PFSK-1 (cell line): ENCODE data around the gene ZMYND11.

Source experiments
- FOXP2 ChIP-seq: optimal IDR thresholded peaks from 2 replicates; pipeline ENCODE3; 2011; ENCODE audit warnings: borderline replicate concordance, control low read depth, inconsistent platforms; ENCODE audit not compliant: insufficient read depth; ENCODE audit errors: extremely low read length, extremely low read depth
- POLR2AphosphoS5 ChIP-seq: IDR thresholded peaks from 2 replicates; pipeline ENCODE4 v1.6.1; 2012; ENCODE audit warnings: low read depth, mild to moderate bottlenecking, control low read depth, low read length, moderate library complexity
- SIN3A ChIP-seq: IDR thresholded peaks from 2 replicates; pipeline ENCODE4 v1.6.1; 2012; ENCODE audit warnings: mild to moderate bottlenecking, low read length, moderate library complexity, borderline replicate concordance; ENCODE audit not compliant: insufficient read depth
- TAF1 ChIP-seq: IDR thresholded peaks from 2 replicates; pipeline ENCODE4 v1.6.1; 2012; ENCODE audit warnings: low read length, control low read depth, borderline replicate concordance; ENCODE audit not compliant: insufficient read depth
- TF ChIP-seq, protein P1 (sequence below), 2 experiments: IDR thresholded peaks; 2 replicates each; pipeline versions ENCODE4 v1.6.1 to v1.8.0; 2011 to 2012; ENCODE audit warnings: low read depth in 2 of 2, low read length in 2 of 2, control low read depth in 1 of 2, inconsistent platforms in 1 of 2, mild to moderate bottlenecking in 1 of 2, moderate library complexity in 1 of 2; ENCODE audit not compliant: insufficient read depth in 1 of 2

DNA sequence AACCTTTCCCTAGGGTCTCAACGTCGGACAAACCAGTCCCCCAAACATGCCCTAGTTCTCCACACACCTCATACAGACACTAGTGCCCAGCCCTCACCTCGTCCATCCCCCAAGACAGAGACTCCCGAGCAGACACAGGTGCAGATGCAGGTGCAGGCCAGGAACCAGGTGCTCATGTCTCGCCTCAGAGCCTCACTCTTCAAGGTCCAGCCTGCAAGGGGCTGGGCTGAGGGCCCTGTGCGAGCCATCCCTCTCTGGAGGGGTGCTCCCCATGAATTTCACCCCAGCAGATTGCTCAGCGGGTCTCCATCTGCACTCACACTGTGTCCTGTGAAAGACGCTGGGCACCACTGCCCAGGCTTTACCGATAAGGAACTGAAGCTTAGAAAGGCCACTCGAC lies 49.2 kb upstream of the ZMYND11 start:
- no peak for TF ChIP-seq TAF1
- no peak for TF ChIP-seq POLR2AphosphoS5
- no peak for TF ChIP-seq SIN3A
- TF ChIP-seq, protein P1, sequence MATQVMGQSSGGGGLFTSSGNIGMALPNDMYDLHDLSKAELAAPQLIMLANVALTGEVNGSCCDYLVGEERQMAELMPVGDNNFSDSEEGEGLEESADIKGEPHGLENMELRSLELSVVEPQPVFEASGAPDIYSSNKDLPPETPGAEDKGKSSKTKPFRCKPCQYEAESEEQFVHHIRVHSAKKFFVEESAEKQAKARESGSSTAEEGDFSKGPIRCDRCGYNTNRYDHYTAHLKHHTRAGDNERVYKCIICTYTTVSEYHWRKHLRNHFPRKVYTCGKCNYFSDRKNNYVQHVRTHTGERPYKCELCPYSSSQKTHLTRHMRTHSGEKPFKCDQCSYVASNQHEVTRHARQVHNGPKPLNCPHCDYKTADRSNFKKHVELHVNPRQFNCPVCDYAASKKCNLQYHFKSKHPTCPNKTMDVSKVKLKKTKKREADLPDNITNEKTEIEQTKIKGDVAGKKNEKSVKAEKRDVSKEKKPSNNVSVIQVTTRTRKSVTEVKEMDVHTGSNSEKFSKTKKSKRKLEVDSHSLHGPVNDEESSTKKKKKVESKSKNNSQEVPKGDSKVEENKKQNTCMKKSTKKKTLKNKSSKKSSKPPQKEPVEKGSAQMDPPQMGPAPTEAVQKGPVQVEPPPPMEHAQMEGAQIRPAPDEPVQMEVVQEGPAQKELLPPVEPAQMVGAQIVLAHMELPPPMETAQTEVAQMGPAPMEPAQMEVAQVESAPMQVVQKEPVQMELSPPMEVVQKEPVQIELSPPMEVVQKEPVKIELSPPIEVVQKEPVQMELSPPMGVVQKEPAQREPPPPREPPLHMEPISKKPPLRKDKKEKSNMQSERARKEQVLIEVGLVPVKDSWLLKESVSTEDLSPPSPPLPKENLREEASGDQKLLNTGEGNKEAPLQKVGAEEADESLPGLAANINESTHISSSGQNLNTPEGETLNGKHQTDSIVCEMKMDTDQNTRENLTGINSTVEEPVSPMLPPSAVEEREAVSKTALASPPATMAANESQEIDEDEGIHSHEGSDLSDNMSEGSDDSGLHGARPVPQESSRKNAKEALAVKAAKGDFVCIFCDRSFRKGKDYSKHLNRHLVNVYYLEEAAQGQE (IDR thresholded peaks at IDR 0.05; ENCODE audit: insufficient read depth in 1 of 2, low read depth in 2 of 2, low read length in 2 of 2): no peak
- TF ChIP-seq FOXP2: no peak
